Ishikawa (cell line): ENCODE results near the gene MFN1.

Experiments used
- CEBPB ChIP-seq: IDR thresholded peaks from 2 replicates; pipeline ENCODE4 v1.6.1; 2012
- CREB1 ChIP-seq: IDR thresholded peaks from 2 replicates; pipeline ENCODE4 v1.6.1; 2012; ENCODE audit warnings: low read depth
- EGR1 ChIP-seq: IDR thresholded peaks from 2 replicates; pipeline ENCODE4 v1.6.1; 2012
- EP300 ChIP-seq: IDR thresholded peaks from 2 replicates; pipeline ENCODE4 v1.6.1; 2012; ENCODE audit warnings: borderline replicate concordance
- FOXM1 ChIP-seq: IDR thresholded peaks from 2 replicates; pipeline ENCODE4 v1.6.1; 2012; ENCODE audit warnings: low read depth, borderline replicate concordance
- MAX ChIP-seq: IDR thresholded peaks from 2 replicates; pipeline ENCODE4 v1.6.1; 2012
- NFIC ChIP-seq: IDR thresholded peaks from 2 replicates; pipeline ENCODE4 v1.6.1; 2012
- RAD21 ChIP-seq: IDR thresholded peaks from 2 replicates; pipeline ENCODE4 v1.6.1; 2012; ENCODE audit warnings: low read depth
- REST ChIP-seq: IDR thresholded peaks from 2 replicates; pipeline ENCODE4 v1.6.1; 2012; ENCODE audit warnings: low read depth, mild to moderate bottlenecking
- TAF1 ChIP-seq: IDR thresholded peaks from 2 replicates; pipeline ENCODE4 v1.6.1; 2012; ENCODE audit warnings: low read depth, mild to moderate bottlenecking
- TCF12 ChIP-seq: IDR thresholded peaks from 2 replicates; pipeline ENCODE4 v1.6.1; 2012; ENCODE audit warnings: low read depth
- TEAD4 ChIP-seq: IDR thresholded peaks from 2 replicates; pipeline ENCODE4 v1.6.1; 2012
- USF1 ChIP-seq: IDR thresholded peaks from 2 replicates; pipeline ENCODE4 v1.6.1; 2012
- YY1 ChIP-seq: IDR thresholded peaks from 2 replicates; pipeline ENCODE4 v1.6.1; 2012; ENCODE audit warnings: low read depth
- ZBTB7A ChIP-seq: IDR thresholded peaks from 2 replicates; pipeline ENCODE4 v1.6.1; 2012; ENCODE audit warnings: low read depth

The MFN1 gene

DNA sequence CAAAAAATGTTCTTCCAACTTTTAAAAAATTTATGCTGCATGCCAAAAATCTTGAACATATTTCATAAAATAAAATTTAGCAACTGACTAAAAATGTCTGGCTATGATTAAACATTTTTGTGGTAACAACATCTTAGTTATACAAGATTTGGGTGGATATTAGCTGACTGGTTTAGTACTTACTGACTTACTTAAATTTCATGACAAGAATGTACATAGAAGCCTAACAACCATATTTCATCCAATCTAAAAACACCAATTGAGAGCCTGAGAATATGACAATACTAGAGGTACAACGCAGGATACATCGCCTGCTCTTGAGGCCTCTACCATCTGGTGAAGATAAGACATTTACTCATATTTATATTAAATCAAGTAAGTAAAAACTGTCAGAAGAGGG lies 69.2 kb downstream of the MFN1 start:
- TF ChIP-seq EGR1 = no peak
- TF ChIP-seq MAX = no peak
- no peak for TF ChIP-seq USF1

- TF ChIP-seq TCF12 = no peak
- TF ChIP-seq TEAD4 = no peak
- TF ChIP-seq REST = no peak
- no peak for TF ChIP-seq NFIC
- no peak for TF ChIP-seq TAF1
- no peak for TF ChIP-seq EP300
- TF ChIP-seq ZBTB7A = no peak
- no peak for TF ChIP-seq FOXM1
- no peak for TF ChIP-seq CEBPB
- TF ChIP-seq EGR1 = no peak
- TF ChIP-seq YY1 = no peak
Measured at GRCh38 chr3:179418610-179419009, 71.1 kb downstream of the MFN1 start.

GRCh38 chr3:179421500-179421899 lies 74.0 kb downstream of the MFN1 start:
- TF ChIP-seq CREB1 (no peak), RAD21 (peak; percentile 57)

GRCh38 chr3:179425075-179425474 lies 77.6 kb downstream of the MFN1 start:
- TF ChIP-seq RAD21 (no peak), NFIC (no peak), REST (no peak), CREB1 (no peak), EGR1 (no peak), MAX (no peak), YY1 (no peak), EP300 (no peak), CEBPB (no peak), ZBTB7A (no peak), TEAD4 (no peak), TCF12 (no peak), USF1 (no peak), FOXM1 (no peak), TAF1 (no peak)

GRCh38 chr3:179428876-179429548 lies 81.5 kb downstream of the MFN1 start:
- TF ChIP-seq REST (no peak), YY1 (no peak), CREB1 (no peak), EGR1 (no peak), MAX (no peak), TAF1 (no peak), ZBTB7A (no peak), NFIC (no peak), TCF12 (no peak), CEBPB (no peak), TEAD4 (no peak), FOXM1 (no peak), RAD21 (no peak), USF1 (no peak)
